IMR-90 (cell line): ENCODE data around the gene NDUFS7.

Source experiments
- BHLHE40 ChIP-seq: fragments of 150-350 bp; IDR thresholded peaks from 2 replicates; pipeline ENCODE4 v1.6.1; 2016; ENCODE audit warnings: mild to moderate bottlenecking, low read depth, low read length
- CHD1 ChIP-seq: IDR thresholded peaks from 2 replicates; pipeline ENCODE4 v1.6.1; 2012; ENCODE audit warnings: low read depth, low read length, improper control_type of control experiment
- MAZ ChIP-seq: IDR thresholded peaks from 2 replicates; pipeline ENCODE4 v1.6.1; 2012; ENCODE audit warnings: low read depth, mild to moderate bottlenecking, low read length, improper control_type of control experiment, moderate library complexity, borderline replicate concordance
- POLR2A ChIP-seq: IDR thresholded peaks from 2 replicates; pipeline ENCODE4 v1.6.1; 2012; ENCODE audit warnings: mild to moderate bottlenecking, low read depth, low read length
- RAD21 ChIP-seq: IDR thresholded peaks from 2 replicates; pipeline ENCODE4 v1.6.1; 2012; ENCODE audit warnings: low read length, improper control_type of control experiment
- TF ChIP-seq, protein P1 (sequence below): conservative IDR thresholded peaks from 2 replicates; pipeline ENCODE4 v1.5.1; 2012; ENCODE audit warnings: mild to moderate bottlenecking, low read depth, low read length, improper control_type of control experiment
- TF ChIP-seq, protein P2 (sequence below): fragments of 150-350 bp; IDR thresholded peaks from 2 replicates; pipeline ENCODE4 v1.6.1; 2017; ENCODE audit warnings: mild to moderate bottlenecking, antibody characterized with exemption, low read length, low read depth
- TF ChIP-seq, protein P3 (sequence below): fragments of 150-350 bp; IDR thresholded peaks from 2 replicates; pipeline ENCODE4 v1.6.1; 2016; ENCODE audit warnings: low read depth, mild to moderate bottlenecking, low read length, moderate library complexity, borderline replicate concordance

DNA sequence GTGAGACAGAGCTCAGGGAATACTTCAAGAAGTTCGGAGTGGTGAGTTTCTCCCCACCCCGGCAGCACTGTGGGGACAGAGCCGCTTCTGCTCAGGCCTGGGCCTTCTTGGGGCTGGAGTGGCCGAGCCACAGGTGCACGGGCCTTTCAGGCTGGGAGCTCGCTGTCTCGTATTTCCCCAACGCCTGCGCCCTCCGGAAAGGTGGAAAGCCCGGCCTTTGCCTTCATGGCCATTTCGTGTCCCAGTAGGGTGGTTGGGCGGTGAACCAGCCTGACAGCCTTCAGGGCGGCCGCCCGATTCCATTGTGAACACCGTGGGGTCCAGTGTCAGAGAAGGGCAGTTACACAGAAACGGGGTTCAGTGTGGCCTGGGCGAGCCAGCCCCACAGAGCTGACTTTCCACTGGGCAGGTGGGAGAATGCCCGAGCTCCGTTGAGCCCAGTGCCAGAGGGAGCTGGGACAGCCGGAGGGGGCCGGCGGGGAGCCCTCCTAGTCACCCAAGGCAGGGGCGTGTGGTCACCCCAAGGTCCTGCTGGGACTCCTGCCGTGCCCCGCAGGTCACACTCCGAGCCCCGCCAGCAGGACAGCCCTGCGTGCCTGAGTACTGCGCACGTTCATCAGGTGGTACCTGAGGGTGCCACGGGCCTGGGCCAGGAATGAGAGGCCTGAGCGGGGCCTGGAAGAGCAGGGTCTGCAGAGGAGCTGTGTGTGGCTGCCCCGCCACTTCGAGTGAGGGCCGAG is 37.7 kb downstream of the NDUFS7 start:
- TF ChIP-seq, protein P1, sequence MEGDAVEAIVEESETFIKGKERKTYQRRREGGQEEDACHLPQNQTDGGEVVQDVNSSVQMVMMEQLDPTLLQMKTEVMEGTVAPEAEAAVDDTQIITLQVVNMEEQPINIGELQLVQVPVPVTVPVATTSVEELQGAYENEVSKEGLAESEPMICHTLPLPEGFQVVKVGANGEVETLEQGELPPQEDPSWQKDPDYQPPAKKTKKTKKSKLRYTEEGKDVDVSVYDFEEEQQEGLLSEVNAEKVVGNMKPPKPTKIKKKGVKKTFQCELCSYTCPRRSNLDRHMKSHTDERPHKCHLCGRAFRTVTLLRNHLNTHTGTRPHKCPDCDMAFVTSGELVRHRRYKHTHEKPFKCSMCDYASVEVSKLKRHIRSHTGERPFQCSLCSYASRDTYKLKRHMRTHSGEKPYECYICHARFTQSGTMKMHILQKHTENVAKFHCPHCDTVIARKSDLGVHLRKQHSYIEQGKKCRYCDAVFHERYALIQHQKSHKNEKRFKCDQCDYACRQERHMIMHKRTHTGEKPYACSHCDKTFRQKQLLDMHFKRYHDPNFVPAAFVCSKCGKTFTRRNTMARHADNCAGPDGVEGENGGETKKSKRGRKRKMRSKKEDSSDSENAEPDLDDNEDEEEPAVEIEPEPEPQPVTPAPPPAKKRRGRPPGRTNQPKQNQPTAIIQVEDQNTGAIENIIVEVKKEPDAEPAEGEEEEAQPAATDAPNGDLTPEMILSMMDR: no peak
- TF ChIP-seq POLR2A (no peak), RAD21 (no peak), CHD1 (no peak), BHLHE40 (no peak), MAZ (no peak)
- TF ChIP-seq, protein P2, sequence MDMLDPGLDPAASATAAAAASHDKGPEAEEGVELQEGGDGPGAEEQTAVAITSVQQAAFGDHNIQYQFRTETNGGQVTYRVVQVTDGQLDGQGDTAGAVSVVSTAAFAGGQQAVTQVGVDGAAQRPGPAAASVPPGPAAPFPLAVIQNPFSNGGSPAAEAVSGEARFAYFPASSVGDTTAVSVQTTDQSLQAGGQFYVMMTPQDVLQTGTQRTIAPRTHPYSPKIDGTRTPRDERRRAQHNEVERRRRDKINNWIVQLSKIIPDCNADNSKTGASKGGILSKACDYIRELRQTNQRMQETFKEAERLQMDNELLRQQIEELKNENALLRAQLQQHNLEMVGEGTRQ: no peak
- TF ChIP-seq, protein P3, sequence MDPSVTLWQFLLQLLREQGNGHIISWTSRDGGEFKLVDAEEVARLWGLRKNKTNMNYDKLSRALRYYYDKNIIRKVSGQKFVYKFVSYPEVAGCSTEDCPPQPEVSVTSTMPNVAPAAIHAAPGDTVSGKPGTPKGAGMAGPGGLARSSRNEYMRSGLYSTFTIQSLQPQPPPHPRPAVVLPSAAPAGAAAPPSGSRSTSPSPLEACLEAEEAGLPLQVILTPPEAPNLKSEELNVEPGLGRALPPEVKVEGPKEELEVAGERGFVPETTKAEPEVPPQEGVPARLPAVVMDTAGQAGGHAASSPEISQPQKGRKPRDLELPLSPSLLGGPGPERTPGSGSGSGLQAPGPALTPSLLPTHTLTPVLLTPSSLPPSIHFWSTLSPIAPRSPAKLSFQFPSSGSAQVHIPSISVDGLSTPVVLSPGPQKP: no peak
